BLaER1 treated with 17β-estradiol and CSF1 and Interleukin-3, amounts not matched to agents 10 nM and 100 nM (cell line): Measurements from ENCODE around the gene CPLX3.

Experiments
- H3K27ac ChIP-seq, 11 experiments: shearing (Covaris generic); formaldehyde crosslinking; 2 replicates each; pipeline ENCODE4 v1.8.1; 2022
- H3K27me3 ChIP-seq, 11 experiments: shearing (Covaris generic); formaldehyde crosslinking; 2 replicates each; pipeline ENCODE4 v1.8.1; 2022
- H3K36me3 ChIP-seq, 11 experiments: shearing (Covaris generic); formaldehyde crosslinking; 2 replicates each; pipeline ENCODE4 v1.8.1; 2022
- H3K4me1 ChIP-seq, 10 experiments: shearing (Covaris generic); formaldehyde crosslinking; 2 replicates each; pipeline ENCODE4 v1.8.1; 2022
- H3K4me2 ChIP-seq, 11 experiments: shearing (Covaris generic); formaldehyde crosslinking; 2 replicates each; pipeline ENCODE4 v1.8.1; 2022
- H3K4me3 ChIP-seq, 10 experiments: shearing (Covaris generic); formaldehyde crosslinking; 2 replicates each; pipeline ENCODE4 v1.8.1; 2022
- H3K9ac ChIP-seq, 11 experiments: shearing (Covaris generic); formaldehyde crosslinking; 2 replicates each; pipeline ENCODE4 v1.8.1; 2022
- H3K9me3 ChIP-seq, 11 experiments: shearing (Covaris generic); formaldehyde crosslinking; replicated peaks in 1 of 11; 2 replicates each; pipeline ENCODE4 v1.8.1; 2022
- H4K20me1 ChIP-seq, 11 experiments: shearing (Covaris generic); formaldehyde crosslinking; 2 replicates each; pipeline ENCODE4 v1.8.1; 2022
- Cebpa-rat ChIP-seq, 11 experiments: shearing (Covaris generic); IDR thresholded peaks; 2 replicates each; pipeline ENCODE4 v1.8.1; 2022

The CPLX3 gene

DNA sequence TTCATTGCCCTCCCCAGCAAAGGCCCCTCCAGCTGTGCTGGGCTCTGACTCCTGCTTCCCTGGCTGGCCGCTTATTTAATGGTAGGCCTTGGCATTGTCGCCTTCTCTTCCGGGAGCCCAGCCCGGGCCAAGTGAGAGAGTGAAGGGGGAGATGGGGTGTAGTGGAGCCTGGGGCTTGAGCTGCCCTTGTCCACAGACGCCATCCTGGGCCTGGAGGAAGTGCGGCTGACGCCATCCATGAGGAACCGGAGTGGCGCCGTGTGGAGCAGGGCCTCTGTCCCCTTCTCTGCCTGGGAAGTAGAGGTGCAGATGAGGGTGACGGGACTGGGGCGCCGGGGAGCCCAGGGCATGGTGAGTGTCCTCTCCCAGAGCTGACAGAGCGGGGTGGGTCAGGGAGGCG, 10.5 kb upstream of the CPLX3 start:
- no peaks in the 10 kb centered on the region for H3K36me3 ChIP-seq
- peak overlapping the region in 2 of 11 experiments; percentile 24 to 34; a peak in 3 of 22 replicates for H3K4me2 ChIP-seq
- H4K20me1 ChIP-seq, result peaks cover 0 to 6% (median 0%) of the 10 kb centered on the region in 11 experiments; a peak in 1 of 22 replicates
- H3K9me3 ChIP-seq, result no peaks in the 10 kb centered on the region
- H3K9ac ChIP-seq, result peak overlapping the region in 2 of 11 experiments; percentile 36 to 55; a peak in 3 of 22 replicates
- no peaks in the 10 kb centered on the region for H3K27me3 ChIP-seq
- no peak for TF ChIP-seq Cebpa-rat (IDR thresholded peaks at IDR 0.05)
- H3K4me1 ChIP-seq, result peaks cover 24 to 52% (median 30%) of the 10 kb centered on the region in 10 experiments
- H3K4me3 ChIP-seq, result no peak overlapping the region
- no peak overlapping the region for H3K27ac ChIP-seq

DNA sequence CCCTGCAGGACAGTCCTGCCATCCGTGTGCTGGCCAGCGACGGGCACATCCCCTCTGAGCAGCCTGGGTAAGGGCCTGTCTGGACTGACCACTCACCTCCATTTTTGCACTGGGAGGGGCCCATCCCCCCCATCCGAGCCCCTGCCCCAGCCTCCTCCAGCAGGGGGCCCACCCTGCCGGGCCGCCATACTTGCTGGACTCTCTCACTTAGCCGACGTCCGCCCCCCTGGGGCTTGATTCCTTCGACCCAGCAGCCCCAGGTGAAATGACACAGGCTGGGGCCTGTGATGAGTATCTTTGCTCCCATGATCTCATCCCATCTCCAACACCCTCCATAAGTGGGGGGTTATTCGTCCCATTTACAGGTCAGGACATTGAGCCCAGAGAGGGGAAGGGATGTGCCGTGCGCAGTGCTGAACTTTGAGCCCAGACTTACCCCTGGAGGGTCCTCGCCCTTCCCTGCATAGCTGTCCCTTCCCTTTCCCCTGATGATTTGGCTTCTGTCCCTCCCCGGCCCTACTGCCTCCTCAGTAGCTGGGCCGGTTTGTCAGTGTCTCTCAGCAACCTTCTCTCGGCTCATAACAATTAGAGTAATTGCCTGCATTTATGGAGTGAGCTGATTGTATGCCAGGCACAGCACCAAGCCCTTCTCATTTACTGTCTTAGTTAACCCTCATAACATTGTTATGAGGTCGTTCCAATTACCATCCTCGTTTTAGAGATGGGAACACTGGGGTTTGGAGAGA, 9.6 kb upstream of the CPLX3 start:
- Histone ChIP-seq H3K4me1 (peaks cover 32 to 60% (median 39%) of the 10 kb centered on the region in 10 experiments), H3K36me3 (no peaks in the 10 kb centered on the region), H3K4me3 (no peak overlapping the region), H4K20me1 (peaks cover 0 to 12% (median 0%) of the 10 kb centered on the region in 11 experiments; a peak in 1 of 22 replicates), H3K9me3 (no peaks in the 10 kb centered on the region), H3K27me3 (no peaks in the 10 kb centered on the region), H3K9ac (no peak overlapping the region), H3K4me2 (peak overlapping the region in 1 of 11 experiments; percentile 64; a peak in 1 of 22 replicates), H3K27ac (no peak overlapping the region)
- TF ChIP-seq Cebpa-rat (IDR thresholded peaks at IDR 0.05), result no peak

DNA sequence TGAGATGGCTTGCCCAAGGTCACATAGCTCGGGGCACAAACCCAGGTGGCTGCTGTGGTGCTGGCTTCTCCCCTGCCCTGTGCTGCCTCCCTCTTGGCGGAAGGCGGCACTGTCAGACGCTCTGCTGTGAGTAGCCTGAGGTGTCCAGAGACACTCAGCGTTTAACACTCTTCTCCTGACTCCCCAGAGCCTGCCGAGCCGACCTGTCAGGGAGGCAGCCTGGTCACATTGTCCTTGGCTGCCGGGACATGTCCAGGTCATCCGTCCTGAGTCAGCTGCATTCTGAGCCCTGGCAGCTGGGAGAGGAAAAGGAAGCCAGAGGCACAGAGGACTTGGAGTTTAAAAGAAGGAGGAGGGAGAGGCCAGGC, 9.1 kb upstream of the CPLX3 start:
- Histone ChIP-seq H3K4me3 (no peak overlapping the region), H3K9me3 (no peaks in the 10 kb centered on the region), H3K27ac (no peak overlapping the region), H3K27me3 (no peaks in the 10 kb centered on the region), H3K4me2 (peak overlapping the region in 3 of 11 experiments; percentile 56 to 81 (median 64); a peak in 2 of 22 replicates), H3K4me1 (peaks cover 36 to 64% (median 41%) of the 10 kb centered on the region in 10 experiments), H3K36me3 (no peaks in the 10 kb centered on the region), H4K20me1 (peaks cover 0 to 12% (median 0%) of the 10 kb centered on the region in 11 experiments; a peak in 1 of 22 replicates), H3K9ac (no peak overlapping the region)
- TF ChIP-seq Cebpa-rat (IDR thresholded peaks at IDR 0.05), result no peak

DNA sequence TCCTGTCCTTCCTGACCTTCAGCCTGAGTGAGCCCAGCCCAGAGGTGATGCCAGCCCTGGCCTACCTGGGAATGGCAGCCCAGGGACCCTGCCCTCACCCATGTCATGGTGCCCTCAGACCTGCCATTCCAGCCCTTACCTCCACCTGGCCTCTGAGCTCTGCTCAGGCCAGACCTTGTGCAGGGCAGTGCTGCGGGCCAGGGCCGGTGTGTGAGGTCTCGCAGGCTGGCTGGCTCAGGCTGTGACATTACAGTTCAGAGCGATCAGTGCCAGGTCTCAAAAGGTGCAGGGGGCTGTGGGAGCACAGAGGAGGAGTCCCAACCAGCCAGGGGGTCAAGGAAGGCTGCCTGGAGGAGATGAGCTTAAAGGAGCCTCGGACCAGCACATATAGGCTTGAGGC, 6.4 kb upstream of the CPLX3 start:
- H3K4me3 ChIP-seq, result no peak overlapping the region
- no peak for TF ChIP-seq Cebpa-rat (IDR thresholded peaks at IDR 0.05)
- H3K4me2 ChIP-seq, result peak overlapping the region; percentile 63 to 77 (median 69); a peak in 21 of 22 replicates
- peak overlapping the region in 5 of 11 experiments; percentile 11 to 75 (median 59); a peak in 7 of 22 replicates for H3K27ac ChIP-seq
- H4K20me1 ChIP-seq, result peaks cover 0 to 12% (median 0%) of the 10 kb centered on the region in 11 experiments; a peak in 3 of 22 replicates
- H3K9me3 ChIP-seq, result no peaks in the 10 kb centered on the region
- peaks cover 36 to 73% (median 47%) of the 10 kb centered on the region in 10 experiments for H3K4me1 ChIP-seq
- H3K36me3 ChIP-seq, result no peaks in the 10 kb centered on the region
- H3K9ac ChIP-seq, result peak overlapping the region in 2 of 11 experiments; percentile 56 to 62; a peak in 4 of 22 replicates
- 0 out of 22 replicates have a peak, but pooled peaks cover 0 to 1% (median 0%) of the 10 kb centered on the region in 11 experiments for H3K27me3 ChIP-seq

GRCh38 chr15:74821091-74821789, 5.2 kb upstream of the CPLX3 start:
- H3K4me3 ChIP-seq, result no peak overlapping the region; a peak in 1 of 20 replicates
- peak in 4 of 11 experiments; percentile 17 to 81 (median 62); a peak in 6 of 22 replicates for TF ChIP-seq Cebpa-rat (IDR thresholded peaks at IDR 0.05)
- peaks cover 36 to 64% (median 47%) of the 10 kb centered on the region in 10 experiments for H3K4me1 ChIP-seq
- peaks cover 0 to 4% (median 0%) of the 10 kb centered on the region in 11 experiments; a peak in 2 of 22 replicates for H3K27me3 ChIP-seq
- peaks cover 0 to 12% (median 0%) of the 10 kb centered on the region in 11 experiments; a peak in 3 of 22 replicates for H4K20me1 ChIP-seq
- H3K36me3 ChIP-seq, result no peaks in the 10 kb centered on the region
- H3K9me3 ChIP-seq, result no peaks in the 10 kb centered on the region
- H3K4me2 ChIP-seq, result peak overlapping the region; percentile 63 to 77 (median 69)
- peak overlapping the region in 6 of 11 experiments; percentile 18 to 62 (median 33); a peak in 8 of 22 replicates for H3K9ac ChIP-seq
- peak overlapping the region in 9 of 11 experiments; percentile 2 to 75 (median 45); a peak in 12 of 22 replicates for H3K27ac ChIP-seq

- H3K27ac ChIP-seq, result peak overlapping the region in 5 of 11 experiments; percentile 21 to 74 (median 59); a peak in 7 of 22 replicates
- H3K4me2 ChIP-seq, result peak overlapping the region; percentile 63 to 77 (median 69)
- H3K9me3 ChIP-seq, result no peaks in the 10 kb centered on the region
- H3K4me3 ChIP-seq, result no peak overlapping the region
- H4K20me1 ChIP-seq, result peaks cover 0 to 12% (median 0%) of the 10 kb centered on the region in 11 experiments; a peak in 4 of 22 replicates
- H3K9ac ChIP-seq, result peak overlapping the region in 3 of 11 experiments; percentile 28 to 62 (median 61); a peak in 4 of 22 replicates
- no peak for TF ChIP-seq Cebpa-rat (IDR thresholded peaks at IDR 0.05)
- peaks cover 36 to 64% (median 47%) of the 10 kb centered on the region in 10 experiments for H3K4me1 ChIP-seq
- no peaks in the 10 kb centered on the region for H3K36me3 ChIP-seq
- peaks cover 0 to 6% (median 0%) of the 10 kb centered on the region in 11 experiments; a peak in 6 of 22 replicates for H3K27me3 ChIP-seq
Observed at GRCh38 chr15:74821790-74822158, 4.7 kb upstream of the CPLX3 start.

DNA sequence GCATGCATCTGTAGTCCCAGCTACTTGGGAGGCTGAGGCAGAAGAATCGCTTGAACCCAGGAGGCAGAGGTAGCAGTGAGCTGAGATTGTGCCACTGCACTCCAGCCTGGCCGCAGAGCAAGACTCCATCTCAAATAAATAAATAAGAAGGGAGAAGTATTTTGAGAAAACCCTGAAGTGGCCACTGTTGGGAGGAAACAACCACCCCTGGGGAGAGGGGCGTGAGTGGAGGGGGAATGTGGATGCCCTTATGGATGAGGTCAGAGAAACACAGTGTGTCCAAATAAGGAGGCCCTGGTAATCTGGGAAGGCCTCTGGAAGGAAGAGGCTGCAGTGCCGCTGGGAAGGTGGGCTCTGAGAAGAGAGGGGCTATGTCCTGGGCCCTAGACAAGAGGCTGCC, 4.2 kb upstream of the CPLX3 start:
- H3K9ac ChIP-seq, result 0 out of 22 replicates have a peak overlapping the region, but pooled peaks of 1 of the 11 experiments have one; percentile 62
- H3K4me3 ChIP-seq, result no peak overlapping the region
- H3K9me3 ChIP-seq, result no peaks in the 10 kb centered on the region
- peak overlapping the region in 7 of 11 experiments; percentile 64 to 77 (median 72); a peak in 7 of 22 replicates for H3K4me2 ChIP-seq
- no peak for TF ChIP-seq Cebpa-rat (IDR thresholded peaks at IDR 0.05)
- peak overlapping the region in 2 of 11 experiments; percentile 59 to 74; a peak in 2 of 22 replicates for H3K27ac ChIP-seq
- peaks cover 0 to 12% (median 0%) of the 10 kb centered on the region in 11 experiments; a peak in 4 of 22 replicates for H4K20me1 ChIP-seq
- H3K27me3 ChIP-seq, result peaks cover 0 to 10% (median 3%) of the 10 kb centered on the region in 11 experiments; a peak in 6 of 22 replicates
- H3K4me1 ChIP-seq, result peaks cover 36 to 61% (median 47%) of the 10 kb centered on the region in 10 experiments
- H3K36me3 ChIP-seq, result no peaks in the 10 kb centered on the region

GRCh38 chr15:74823324-74823723, 3.1 kb upstream of the CPLX3 start:
- no peak for TF ChIP-seq Cebpa-rat (IDR thresholded peaks at IDR 0.05)
- Histone ChIP-seq H3K27me3 (peaks cover 0 to 11% (median 5%) of the 10 kb centered on the region in 11 experiments; a peak in 8 of 22 replicates), H4K20me1 (peaks cover 0 to 15% (median 0%) of the 10 kb centered on the region in 11 experiments; a peak in 6 of 22 replicates), H3K27ac (no peak overlapping the region), H3K4me2 (peak overlapping the region in 3 of 11 experiments; percentile 30 to 33 (median 32); a peak in 4 of 22 replicates), H3K4me3 (no peak overlapping the region), H3K36me3 (no peaks in the 10 kb centered on the region), H3K9ac (no peak overlapping the region), H3K4me1 (peaks cover 33 to 50% (median 42%) of the 10 kb centered on the region in 10 experiments), H3K9me3 (no peaks in the 10 kb centered on the region)
